HEK293 (cell line): ENCODE measurements around the gene TAPBP.

Experiments used
- BCL11A ChIP-seq: fragments of 450-650 bp; formaldehyde crosslinking; IDR thresholded peaks from 2 replicates; pipeline ENCODE4 v1.5.1; 2016; ENCODE audit warnings: low read depth, missing biosample characterization, missing genetic modification characterization
- SP2 ChIP-seq: fragments of 450-650 bp; formaldehyde crosslinking; IDR thresholded peaks from 2 replicates; pipeline ENCODE4 v1.5.1; 2016; ENCODE audit warnings: missing biosample characterization, missing genetic modification characterization
- ZBTB48 ChIP-seq: fragments of 450-650 bp; formaldehyde crosslinking; IDR thresholded peaks from 2 replicates; pipeline ENCODE4 v1.5.1; 2016; ENCODE audit warnings: missing biosample characterization, missing genetic modification characterization
- ZEB2 ChIP-seq: fragments of 450-650 bp; formaldehyde crosslinking; IDR thresholded peaks from 2 replicates; pipeline ENCODE4 v1.5.1; 2016; ENCODE audit warnings: missing biosample characterization, missing genetic modification characterization
- ZNF121 ChIP-seq: fragments of 450-650 bp; formaldehyde crosslinking; IDR thresholded peaks from 2 replicates; pipeline ENCODE4 v1.5.1; 2016; ENCODE audit warnings: missing biosample characterization, missing genetic modification characterization
- ZNF24 ChIP-seq: fragments of 450-650 bp; formaldehyde crosslinking; IDR thresholded peaks from 2 replicates; pipeline ENCODE4 v1.5.1; 2016; ENCODE audit warnings: missing biosample characterization, missing genetic modification characterization
- ZNF350 ChIP-seq: fragments of 450-650 bp; formaldehyde crosslinking; IDR thresholded peaks from 2 replicates; pipeline ENCODE4 v1.5.0; 2017; ENCODE audit warnings: missing biosample characterization, mild to moderate bottlenecking, missing genetic modification characterization
- ZNF391 ChIP-seq: fragments of 450-650 bp; formaldehyde crosslinking; IDR thresholded peaks from 2 replicates; pipeline ENCODE4 v1.5.1; 2016; ENCODE audit warnings: low read depth, missing biosample characterization, missing genetic modification characterization, borderline replicate concordance
- ZNF48 ChIP-seq: fragments of 450-650 bp; formaldehyde crosslinking; IDR thresholded peaks from 2 replicates; pipeline ENCODE4 v1.5.1; 2016; ENCODE audit warnings: missing biosample characterization, missing genetic modification characterization
- ZNF560 ChIP-seq: fragments of 450-650 bp; formaldehyde crosslinking; IDR thresholded peaks from 2 replicates; pipeline ENCODE4 v1.5.1; 2017; ENCODE audit warnings: missing biosample characterization, missing genetic modification characterization, borderline replicate concordance
- TF ChIP-seq, protein P1 (sequence below): fragments of 450-650 bp; formaldehyde crosslinking; IDR thresholded peaks from 2 replicates; pipeline ENCODE4 v1.5.1; 2016; ENCODE audit warnings: missing biosample characterization, missing genetic modification characterization
- TF ChIP-seq, protein P2 (sequence below): fragments of 450-650 bp; formaldehyde crosslinking; IDR thresholded peaks from 2 replicates; pipeline ENCODE4 v1.5.1; 2016; ENCODE audit warnings: missing biosample characterization, missing genetic modification characterization, low read depth
- TF ChIP-seq, protein P3 (sequence below): fragments of 450-650 bp; formaldehyde crosslinking; IDR thresholded peaks from 2 replicates; pipeline ENCODE4 v1.5.1; 2016; ENCODE audit warnings: missing biosample characterization, missing genetic modification characterization, low read depth
- TF ChIP-seq, protein P4 (sequence below): fragments of 450-650 bp; formaldehyde crosslinking; IDR thresholded peaks from 2 replicates; pipeline ENCODE4 v1.5.1; 2016; ENCODE audit warnings: missing biosample characterization, missing genetic modification characterization

DNA sequence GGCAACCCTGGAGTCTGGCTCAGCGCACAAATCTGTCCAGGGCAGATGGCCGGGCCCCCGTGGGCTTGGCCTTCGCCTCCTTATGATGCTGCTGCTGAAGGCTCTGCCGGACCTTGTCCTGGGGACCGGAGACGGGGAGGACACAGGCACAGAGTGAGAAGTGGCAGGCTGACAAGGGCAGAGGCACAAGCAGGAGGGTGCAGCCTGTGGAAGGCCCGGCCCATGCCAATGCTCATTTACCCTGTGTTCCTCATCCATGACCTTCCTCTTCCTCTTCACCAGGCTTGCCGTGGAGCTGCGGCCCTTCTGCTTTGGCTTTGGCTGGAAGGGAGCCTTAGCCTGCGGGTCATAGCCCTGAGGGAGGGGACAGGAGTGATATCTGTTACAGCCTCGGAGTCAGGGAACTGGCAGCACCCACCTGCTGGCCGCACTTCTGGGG, 34.6 kb downstream of the TAPBP start:
- TF ChIP-seq ZNF350 (tag by site-specific recombination), result no peak
- no peak for TF ChIP-seq BCL11A
- TF ChIP-seq, protein P1, sequence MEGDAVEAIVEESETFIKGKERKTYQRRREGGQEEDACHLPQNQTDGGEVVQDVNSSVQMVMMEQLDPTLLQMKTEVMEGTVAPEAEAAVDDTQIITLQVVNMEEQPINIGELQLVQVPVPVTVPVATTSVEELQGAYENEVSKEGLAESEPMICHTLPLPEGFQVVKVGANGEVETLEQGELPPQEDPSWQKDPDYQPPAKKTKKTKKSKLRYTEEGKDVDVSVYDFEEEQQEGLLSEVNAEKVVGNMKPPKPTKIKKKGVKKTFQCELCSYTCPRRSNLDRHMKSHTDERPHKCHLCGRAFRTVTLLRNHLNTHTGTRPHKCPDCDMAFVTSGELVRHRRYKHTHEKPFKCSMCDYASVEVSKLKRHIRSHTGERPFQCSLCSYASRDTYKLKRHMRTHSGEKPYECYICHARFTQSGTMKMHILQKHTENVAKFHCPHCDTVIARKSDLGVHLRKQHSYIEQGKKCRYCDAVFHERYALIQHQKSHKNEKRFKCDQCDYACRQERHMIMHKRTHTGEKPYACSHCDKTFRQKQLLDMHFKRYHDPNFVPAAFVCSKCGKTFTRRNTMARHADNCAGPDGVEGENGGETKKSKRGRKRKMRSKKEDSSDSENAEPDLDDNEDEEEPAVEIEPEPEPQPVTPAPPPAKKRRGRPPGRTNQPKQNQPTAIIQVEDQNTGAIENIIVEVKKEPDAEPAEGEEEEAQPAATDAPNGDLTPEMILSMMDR (tag by site-specific recombination), result no peak
- TF ChIP-seq, protein P2, sequence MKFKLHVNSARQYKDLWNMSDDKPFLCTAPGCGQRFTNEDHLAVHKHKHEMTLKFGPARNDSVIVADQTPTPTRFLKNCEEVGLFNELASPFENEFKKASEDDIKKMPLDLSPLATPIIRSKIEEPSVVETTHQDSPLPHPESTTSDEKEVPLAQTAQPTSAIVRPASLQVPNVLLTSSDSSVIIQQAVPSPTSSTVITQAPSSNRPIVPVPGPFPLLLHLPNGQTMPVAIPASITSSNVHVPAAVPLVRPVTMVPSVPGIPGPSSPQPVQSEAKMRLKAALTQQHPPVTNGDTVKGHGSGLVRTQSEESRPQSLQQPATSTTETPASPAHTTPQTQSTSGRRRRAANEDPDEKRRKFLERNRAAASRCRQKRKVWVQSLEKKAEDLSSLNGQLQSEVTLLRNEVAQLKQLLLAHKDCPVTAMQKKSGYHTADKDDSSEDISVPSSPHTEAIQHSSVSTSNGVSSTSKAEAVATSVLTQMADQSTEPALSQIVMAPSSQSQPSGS, result no peak
- TF ChIP-seq, protein P3, sequence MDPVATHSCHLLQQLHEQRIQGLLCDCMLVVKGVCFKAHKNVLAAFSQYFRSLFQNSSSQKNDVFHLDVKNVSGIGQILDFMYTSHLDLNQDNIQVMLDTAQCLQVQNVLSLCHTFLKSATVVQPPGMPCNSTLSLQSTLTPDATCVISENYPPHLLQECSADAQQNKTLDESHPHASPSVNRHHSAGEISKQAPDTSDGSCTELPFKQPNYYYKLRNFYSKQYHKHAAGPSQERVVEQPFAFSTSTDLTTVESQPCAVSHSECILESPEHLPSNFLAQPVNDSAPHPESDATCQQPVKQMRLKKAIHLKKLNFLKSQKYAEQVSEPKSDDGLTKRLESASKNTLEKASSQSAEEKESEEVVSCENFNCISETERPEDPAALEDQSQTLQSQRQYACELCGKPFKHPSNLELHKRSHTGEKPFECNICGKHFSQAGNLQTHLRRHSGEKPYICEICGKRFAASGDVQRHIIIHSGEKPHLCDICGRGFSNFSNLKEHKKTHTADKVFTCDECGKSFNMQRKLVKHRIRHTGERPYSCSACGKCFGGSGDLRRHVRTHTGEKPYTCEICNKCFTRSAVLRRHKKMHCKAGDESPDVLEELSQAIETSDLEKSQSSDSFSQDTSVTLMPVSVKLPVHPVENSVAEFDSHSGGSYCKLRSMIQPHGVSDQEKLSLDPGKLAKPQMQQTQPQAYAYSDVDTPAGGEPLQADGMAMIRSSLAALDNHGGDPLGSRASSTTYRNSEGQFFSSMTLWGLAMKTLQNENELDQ (tag by site-specific recombination), result no peak
- no peak for TF ChIP-seq ZNF48
- TF ChIP-seq SP2, result no peak
- TF ChIP-seq ZEB2 (tag by site-specific recombination), result no peak
- no peak for TF ChIP-seq ZNF24
- TF ChIP-seq ZNF391 (tag by site-specific recombination), result no peak
- TF ChIP-seq ZBTB48 (tag by site-specific recombination), result no peak
- TF ChIP-seq, protein P4, sequence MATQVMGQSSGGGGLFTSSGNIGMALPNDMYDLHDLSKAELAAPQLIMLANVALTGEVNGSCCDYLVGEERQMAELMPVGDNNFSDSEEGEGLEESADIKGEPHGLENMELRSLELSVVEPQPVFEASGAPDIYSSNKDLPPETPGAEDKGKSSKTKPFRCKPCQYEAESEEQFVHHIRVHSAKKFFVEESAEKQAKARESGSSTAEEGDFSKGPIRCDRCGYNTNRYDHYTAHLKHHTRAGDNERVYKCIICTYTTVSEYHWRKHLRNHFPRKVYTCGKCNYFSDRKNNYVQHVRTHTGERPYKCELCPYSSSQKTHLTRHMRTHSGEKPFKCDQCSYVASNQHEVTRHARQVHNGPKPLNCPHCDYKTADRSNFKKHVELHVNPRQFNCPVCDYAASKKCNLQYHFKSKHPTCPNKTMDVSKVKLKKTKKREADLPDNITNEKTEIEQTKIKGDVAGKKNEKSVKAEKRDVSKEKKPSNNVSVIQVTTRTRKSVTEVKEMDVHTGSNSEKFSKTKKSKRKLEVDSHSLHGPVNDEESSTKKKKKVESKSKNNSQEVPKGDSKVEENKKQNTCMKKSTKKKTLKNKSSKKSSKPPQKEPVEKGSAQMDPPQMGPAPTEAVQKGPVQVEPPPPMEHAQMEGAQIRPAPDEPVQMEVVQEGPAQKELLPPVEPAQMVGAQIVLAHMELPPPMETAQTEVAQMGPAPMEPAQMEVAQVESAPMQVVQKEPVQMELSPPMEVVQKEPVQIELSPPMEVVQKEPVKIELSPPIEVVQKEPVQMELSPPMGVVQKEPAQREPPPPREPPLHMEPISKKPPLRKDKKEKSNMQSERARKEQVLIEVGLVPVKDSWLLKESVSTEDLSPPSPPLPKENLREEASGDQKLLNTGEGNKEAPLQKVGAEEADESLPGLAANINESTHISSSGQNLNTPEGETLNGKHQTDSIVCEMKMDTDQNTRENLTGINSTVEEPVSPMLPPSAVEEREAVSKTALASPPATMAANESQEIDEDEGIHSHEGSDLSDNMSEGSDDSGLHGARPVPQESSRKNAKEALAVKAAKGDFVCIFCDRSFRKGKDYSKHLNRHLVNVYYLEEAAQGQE (tag by site-specific recombination), result no peak
- no peak for TF ChIP-seq ZNF560 (tag by site-specific recombination)
- no peak for TF ChIP-seq ZNF121
